H1 (cell line): ENCODE measurements around the gene LSM3. TPM values are rescaled to one million over a fixed set of nuclear protein-coding genes. Genes with fewer than 3 reads are reported as not detected.

Experiments
- CTCF ChIA-PET: fragments of 300-600 bp; sonication (Branson Sonifier 250); formaldehyde crosslinking; loops from one replicate; lab custom pipeline; 2021; ENCODE audit not compliant: partially characterized antibody; lab: Charles Lee
- POLR2A ChIA-PET: fragments of 300-600 bp; sonication (Branson Sonifier 250); formaldehyde crosslinking; loops from one replicate; lab custom pipeline; 2021; ENCODE audit warnings: inconsistent platforms; ENCODE audit not compliant: partially characterized antibody; lab: Charles Lee
- DNase-seq, 2 experiments: peaks; one replicate each; pipeline versions ENCODE4 v3.0.0 to v3.0.0-alpha.2; 2010 to 2022; ENCODE audit warnings: low spot score in 2 of 2, low read depth in 1 of 2, mixed read lengths in 1 of 2
- FAIRE-seq: peaks from 2 replicates; lab custom pipeline; 2011; peaks lifted over from hg19 to GRCh38; lab: Jason Lieb, UNC
- H2AFZ ChIP-seq: 2 replicates; pipeline ENCODE4 v1.8.1; 2012; ENCODE audit warnings: low read length, inconsistent platforms
- H2AK5ac ChIP-seq: 2 replicates; pipeline ENCODE4 v1.6.1; 2013; ENCODE audit warnings: low read depth, low read length
- H2BK120ac ChIP-seq: replicated peaks from 2 replicates; pipeline ENCODE3; 2013; ENCODE audit warnings: low read depth, low read length, inconsistent platforms
- H2BK12ac ChIP-seq: 2 replicates; pipeline ENCODE4 v1.6.1; 2013; ENCODE audit warnings: low read depth, low read length
- H2BK15ac ChIP-seq: 2 replicates; pipeline ENCODE4 v1.6.1; 2013; ENCODE audit warnings: low read length
- H2BK20ac ChIP-seq: 2 replicates; pipeline ENCODE4 v1.6.1; 2013; ENCODE audit warnings: low read length
- H2BK5ac ChIP-seq: 2 replicates; pipeline ENCODE4 v1.6.1; 2013; ENCODE audit warnings: low read depth, low read length
- H3K14ac ChIP-seq: 2 replicates; pipeline ENCODE4 v1.6.1; 2013; ENCODE audit warnings: inconsistent platforms; ENCODE audit not compliant: insufficient read length
- H3K18ac ChIP-seq: 2 replicates; pipeline ENCODE4 v1.6.1; 2013; ENCODE audit warnings: low read length; ENCODE audit errors: extremely low read depth
- H3K23ac ChIP-seq: 2 replicates; pipeline ENCODE4 v1.6.1; 2013; ENCODE audit warnings: inconsistent platforms; ENCODE audit not compliant: insufficient read length
- H3K23me2 ChIP-seq: 2 replicates; pipeline ENCODE4 v1.6.1; 2013; ENCODE audit warnings: low read depth, low read length
- H3K27ac ChIP-seq: 2 replicates; pipeline ENCODE4 v1.6.1; 2011; ENCODE audit warnings: low read depth, low read length, inconsistent platforms
- H3K27me3 ChIP-seq, 4 experiments: replicated peaks in 1 of 4; 1 replicate in 1 of 4; 2 replicates in 3 of 4; pipeline versions ENCODE4 v1.6.1 to v1.8.1; 2011 to 2013; ENCODE audit warnings: low read length in 3 of 4, mild to moderate bottlenecking in 3 of 4, inconsistent platforms in 2 of 4, mixed read lengths in 2 of 4, moderate library complexity in 1 of 4; ENCODE audit not compliant: control insufficient read depth in 3 of 4, insufficient read depth in 3 of 4; ENCODE audit errors: extremely low read depth in 1 of 4
- H3K36me3 ChIP-seq, 4 experiments: 2 replicates each; pipeline versions ENCODE4 v1.6.1 to v1.8.1; 2011 to 2013; ENCODE audit warnings: mild to moderate bottlenecking in 4 of 4, low read length in 3 of 4, moderate library complexity in 2 of 4, control low read depth in 1 of 4, inconsistent platforms in 1 of 4; ENCODE audit not compliant: insufficient read depth in 4 of 4, control insufficient read depth in 2 of 4
- H3K4ac ChIP-seq: replicated peaks from 2 replicates; pipeline ENCODE3; 2013; ENCODE audit warnings: low read length, low read depth, mixed read lengths, inconsistent platforms; ENCODE audit not compliant: insufficient read length
- H3K4me1 ChIP-seq, 4 experiments: replicated peaks in 1 of 4; 1 replicate in 1 of 4; 2 replicates in 3 of 4; pipeline versions ENCODE4 v1.6.1 to v1.8.1; 2011 to 2013; ENCODE audit warnings: low read length in 3 of 4, inconsistent platforms in 2 of 4, mixed read lengths in 1 of 4; ENCODE audit not compliant: insufficient read depth in 4 of 4, control insufficient read depth in 3 of 4
- H3K4me2 ChIP-seq, 2 experiments: 2 replicates each; pipeline versions ENCODE4 v1.6.1 to v1.8.1; 2011 to 2013; ENCODE audit warnings: low read depth in 2 of 2, low read length in 2 of 2, control low read depth in 1 of 2, inconsistent platforms in 1 of 2, mild to moderate bottlenecking in 1 of 2; ENCODE audit not compliant: insufficient read depth in 1 of 2
- H3K4me3 ChIP-seq, 4 experiments: fragments of 200-600, 300-600 bp in 1 of 4; sonication (generic), shearing (Covaris generic), sonication (Bioruptor Twin) in 1 of 4; 2 replicates each; pipeline versions ENCODE4 v1.5.1 to v1.8.1; 2011 to 2016; ENCODE audit warnings: low read length in 4 of 4, low read depth in 3 of 4, control low read depth in 2 of 4, inconsistent platforms in 2 of 4, mild to moderate bottlenecking in 2 of 4, mixed read lengths in 1 of 4, moderate library complexity in 1 of 4; ENCODE audit not compliant: insufficient read depth in 2 of 4; ENCODE audit errors: extremely low read depth in 1 of 4
- H3K56ac ChIP-seq: replicated peaks from 2 replicates; pipeline ENCODE3; 2013; ENCODE audit warnings: low read depth, mild to moderate bottlenecking, mixed read lengths, low read length, inconsistent platforms; ENCODE audit not compliant: insufficient read length
- H3K79me1 ChIP-seq: 2 replicates; pipeline ENCODE4 v1.6.1; 2013; ENCODE audit warnings: low read depth, low read length, control low read depth
- H3K79me2 ChIP-seq, 2 experiments: 2 replicates each; pipeline versions ENCODE4 v1.6.1 to v1.8.1; 2012 to 2013; ENCODE audit warnings: low read length in 2 of 2, mild to moderate bottlenecking in 2 of 2, inconsistent platforms in 1 of 2; ENCODE audit not compliant: insufficient read depth in 2 of 2, control insufficient read depth in 1 of 2
- H3K9ac ChIP-seq, 4 experiments: replicated peaks in 1 of 4; 1 replicate in 1 of 4; 2 replicates in 3 of 4; pipeline versions ENCODE4 v1.6.1 to v1.8.1; 2011 to 2013; ENCODE audit warnings: low read depth in 3 of 4, low read length in 3 of 4, control low read depth in 2 of 4, mild to moderate bottlenecking in 2 of 4, moderate library complexity in 2 of 4, inconsistent platforms in 1 of 4; ENCODE audit errors: extremely low read depth in 1 of 4
- H3K9me3 ChIP-seq, 2 experiments: 2 replicates each; pipeline versions ENCODE4 v1.6.1 to v1.8.1; 2012 to 2013; ENCODE audit warnings: mild to moderate bottlenecking in 2 of 2, moderate library complexity in 2 of 2, control low read depth in 1 of 2, inconsistent platforms in 1 of 2, low read depth in 1 of 2, low read length in 1 of 2, mixed read lengths in 1 of 2; ENCODE audit not compliant: insufficient read depth in 2 of 2
- H4K20me1 ChIP-seq, 2 experiments: replicated peaks in 1 of 2; 2 replicates each; pipeline versions ENCODE3 to v1.8.1; 2011 to 2013; ENCODE audit warnings: inconsistent platforms in 2 of 2, low read length in 2 of 2, mild to moderate bottlenecking in 1 of 2; ENCODE audit not compliant: insufficient read depth in 2 of 2, control insufficient read depth in 1 of 2
- H4K5ac ChIP-seq: 2 replicates; pipeline ENCODE4 v1.6.1; 2013; ENCODE audit warnings: low read length, low read depth, mixed read lengths, inconsistent platforms; ENCODE audit not compliant: insufficient read length
- H4K8ac ChIP-seq: 2 replicates; pipeline ENCODE4 v1.8.0; 2013; ENCODE audit warnings: mild to moderate bottlenecking, moderate library complexity, low read length, inconsistent platforms; ENCODE audit not compliant: insufficient read depth; ENCODE audit errors: extremely low read depth
- H4K91ac ChIP-seq: replicated peaks from 2 replicates; pipeline ENCODE3; 2013; ENCODE audit warnings: low read length, mixed read lengths, inconsistent platforms; ENCODE audit not compliant: insufficient read length
- BACH1 ChIP-seq: IDR thresholded peaks from 2 replicates; pipeline ENCODE4 v1.6.1; 2012; ENCODE audit warnings: low read length, improper control_type of control experiment
- CHD2 ChIP-seq: IDR thresholded peaks from 2 replicates; pipeline ENCODE4 v1.6.1; 2012; ENCODE audit warnings: low read length, improper control_type of control experiment
- RAD21 ChIP-seq, 2 experiments: IDR thresholded peaks in 1 of 2; conservative IDR thresholded peaks in 1 of 2; 2 replicates each; pipeline ENCODE4 v1.6.1; 2011; ENCODE audit warnings: low read depth in 2 of 2, low read length in 2 of 2, improper control_type of control experiment in 1 of 2, inconsistent platforms in 1 of 2, mild to moderate bottlenecking in 1 of 2, moderate library complexity in 1 of 2
- SP2 ChIP-seq: IDR thresholded peaks from 2 replicates; pipeline ENCODE4 v1.6.1; 2012; ENCODE audit warnings: mild to moderate bottlenecking, low read length, inconsistent platforms
- WGBS, 2 experiments: shearing (Covaris generic) in 1 of 2; methylation state at CpG; one replicate each; pipeline versions ENCODE4 v1.1.6 to v1.1.7; 2013 to 2015; ENCODE audit warnings: low lambda C conversion rate in 2 of 2, mixed read lengths in 2 of 2, inconsistent platforms in 1 of 2, low coverage in 1 of 2, missing lambda C conversion rate in 1 of 2; ENCODE audit not compliant: insufficient replicate concordance in 2 of 2, insufficient coverage in 1 of 2, insufficient read length in 1 of 2; ENCODE audit errors: extremely low coverage in 1 of 2, missing lambda C conversion rate in 1 of 2; 5-methylcytosine and 5-hydroxymethylcytosine counted together
- polyA plus RNA-seq, 7 experiments: library from polyadenylated mRNA; depleted of rRNA in 3 of 7; stranded (reverse) in 5 of 7; unstranded in 2 of 7; fragments of >200 nt in 5 of 7; fragments of 200-250 nt in 2 of 7; gene quantifications; 1 replicate in 5 of 7; 2 replicates in 1 of 7; 4 replicates in 1 of 7; pipeline versions ENCODE4 v1.2.1 to v1.2.3, GENCODE V29; 2011 to 2013; ENCODE audit warnings: missing spikeins in 2 of 7, mixed read lengths in 2 of 7
- total RNA-seq: library from RNA; stranded (reverse); fragmentation: NEBNext Ultra II Directional; extraction: Animal tissue kit (Norgen Biotek cat#: 25700); gene quantifications from 2 replicates; pipeline ENCODE4 v1.2.1, GENCODE V29; 2021
- TF ChIP-seq, protein P1 (sequence below), 3 experiments: IDR thresholded peaks; 1 replicate in 2 of 3; 2 replicates in 1 of 3; pipeline versions ENCODE4 v1.5.1 to v1.6.1; 2011; ENCODE audit warnings: low read length in 3 of 3, mild to moderate bottlenecking in 3 of 3, inconsistent platforms in 2 of 3, low read depth in 1 of 3, moderate library complexity in 1 of 3; ENCODE audit not compliant: insufficient read depth in 1 of 3; ENCODE audit errors: control extremely low read depth in 1 of 3

The LSM3 gene
- total and polyA plus RNA-seq, 2 of the 8 experiments (the other 6 are each of a cell fraction or from before 2014, with no cell fraction given), result 7.1 to 25.4 TPM

DNA sequence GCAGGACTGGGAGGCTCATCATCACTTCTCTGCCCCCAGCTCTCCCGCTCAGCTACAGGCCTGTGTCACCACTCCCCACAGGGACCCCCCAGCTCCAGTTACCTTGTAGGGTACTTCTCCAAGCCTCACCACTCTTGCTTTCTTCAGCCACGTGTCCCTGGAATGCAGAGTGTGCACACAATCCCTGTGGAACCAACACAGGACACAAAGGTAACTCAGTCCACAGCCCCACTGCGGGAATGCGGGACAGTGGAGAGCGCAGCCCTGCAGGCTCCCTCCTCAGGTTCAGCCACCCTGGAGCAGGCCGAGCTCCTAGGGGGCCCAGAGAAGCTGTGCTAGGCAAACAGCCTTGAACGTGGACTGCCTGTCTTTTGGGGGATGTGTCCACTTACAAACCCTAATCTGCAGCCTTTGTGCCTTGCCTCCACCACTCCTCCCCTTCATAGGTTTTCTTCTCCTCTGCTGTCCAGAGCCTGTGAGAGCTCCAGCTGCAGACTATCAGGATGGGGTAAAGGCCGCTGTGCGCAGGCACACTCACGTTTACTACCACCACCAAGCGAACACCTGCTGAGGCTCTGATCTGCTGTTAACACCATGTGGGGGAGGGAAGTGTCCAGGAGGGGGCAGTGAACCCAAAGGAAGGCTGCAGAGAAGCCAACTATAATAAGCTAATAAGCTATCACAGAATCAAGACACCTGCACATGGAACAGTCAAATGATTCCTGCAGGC lies 26.2 kb upstream of the LSM3 start:
- H2AFZ ChIP-seq, result no peak overlapping the region

More for the DNA sequence above, 26.2 kb upstream of the LSM3 start:
- Histone ChIP-seq H4K5ac (no peak overlapping the region), H2BK5ac (no peak overlapping the region), H3K79me1 (no peaks in the 10 kb centered on the region), H2BK120ac (no peak overlapping the region), H2BK12ac (no peak overlapping the region), H3K14ac (no peak overlapping the region), H3K9me3 (no peaks in the 10 kb centered on the region), H4K91ac (no peak overlapping the region), H3K9ac (no peak overlapping the region), H3K56ac (no peak overlapping the region), H3K18ac (no peak overlapping the region), H2BK20ac (no peak overlapping the region), H2AK5ac (no peak overlapping the region), H4K8ac (no peak overlapping the region; the same call in 1 of the 2 replicates), H3K36me3 (peaks cover 0 to 18% (median 9%) of the 10 kb centered on the region in 4 experiments; a peak in 5 of 8 replicates), H3K4me1 (peaks cover 0 to 14% (median 9%) of the 10 kb centered on the region in 4 experiments; a peak in 6 of 7 replicates), H4K20me1 (peaks cover 6 to 7% of the 10 kb centered on the region in 2 experiments), H2BK15ac (no peak overlapping the region), H3K27me3 (no peaks in the 10 kb centered on the region), H3K4me3 (no peak overlapping the region), H3K4me2 (no peak overlapping the region), H3K23me2 (no peaks in the 10 kb centered on the region; the same call in 1 of the 2 replicates), H3K4ac (no peak overlapping the region), H3K27ac (no peak overlapping the region), H3K23ac (no peak overlapping the region), H3K79me2 (no peaks in the 10 kb centered on the region)
- DNase-seq, result no peak
- FAIRE-seq, result no peak
- WGBS, 2 experiments, result 94% methylated on average over 8 of the region's 11 CpGs; no CpG with 5 or more reads in 1 of the 2 experiments
- TF ChIP-seq CHD2 (no peak), RAD21 (IDR thresholded peaks at IDR 0.05 in 1 of 2, conservative IDR thresholded peaks at IDR 0.05 in 1 of 2; ENCODE audit: low read depth in 2 of 2, low read length in 2 of 2) (peak in 1 of 2 experiments; percentile 33; a peak in 2 of 4 replicates), BACH1 (no peak), SP2 (no peak)
- TF ChIP-seq, protein P1, sequence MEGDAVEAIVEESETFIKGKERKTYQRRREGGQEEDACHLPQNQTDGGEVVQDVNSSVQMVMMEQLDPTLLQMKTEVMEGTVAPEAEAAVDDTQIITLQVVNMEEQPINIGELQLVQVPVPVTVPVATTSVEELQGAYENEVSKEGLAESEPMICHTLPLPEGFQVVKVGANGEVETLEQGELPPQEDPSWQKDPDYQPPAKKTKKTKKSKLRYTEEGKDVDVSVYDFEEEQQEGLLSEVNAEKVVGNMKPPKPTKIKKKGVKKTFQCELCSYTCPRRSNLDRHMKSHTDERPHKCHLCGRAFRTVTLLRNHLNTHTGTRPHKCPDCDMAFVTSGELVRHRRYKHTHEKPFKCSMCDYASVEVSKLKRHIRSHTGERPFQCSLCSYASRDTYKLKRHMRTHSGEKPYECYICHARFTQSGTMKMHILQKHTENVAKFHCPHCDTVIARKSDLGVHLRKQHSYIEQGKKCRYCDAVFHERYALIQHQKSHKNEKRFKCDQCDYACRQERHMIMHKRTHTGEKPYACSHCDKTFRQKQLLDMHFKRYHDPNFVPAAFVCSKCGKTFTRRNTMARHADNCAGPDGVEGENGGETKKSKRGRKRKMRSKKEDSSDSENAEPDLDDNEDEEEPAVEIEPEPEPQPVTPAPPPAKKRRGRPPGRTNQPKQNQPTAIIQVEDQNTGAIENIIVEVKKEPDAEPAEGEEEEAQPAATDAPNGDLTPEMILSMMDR (IDR thresholded peaks at IDR 0.05; ENCODE audit: control extremely low read depth in 1 of 3, insufficient read depth in 1 of 3, low read depth in 1 of 3, low read length in 3 of 3), result peak; percentile 17 to 33 (median 27); a peak in 2 of 4 replicates
- POLR2A ChIA-PET, result interaction anchor here (1.0 to 1.4 kb wide), 4 partner anchors 17 to 256 kb away, joined by 3 to 4 read pairs (median 3); partner anchors contain the start of genes LSM3 and XPC
- CTCF ChIA-PET, result interaction anchor here (0.6 to 3.1 kb wide), 14 partner anchors 10 to 256 kb away, joined by 3 to 14 read pairs (median 5); partner anchors contain the start of genes CHCHD4 and TMEM43
